Mucosa of rectum (tissue), 2 donors: ENCODE measurements around the gene HSDL1.

Experiments
- H3K27ac ChIP-seq, 2 donors: one replicate each; pipeline ENCODE4 v1.7.0; 2013; ENCODE audit warnings: inconsistent platforms in 2 of 2, low read depth in 2 of 2, low read length in 2 of 2
- H3K27me3 ChIP-seq, 2 donors: one replicate each; pipeline ENCODE4 v1.7.0; 2013; ENCODE audit warnings: low read length in 2 of 2; ENCODE audit not compliant: control insufficient read depth in 2 of 2, insufficient read depth in 2 of 2
- H3K36me3 ChIP-seq, 2 donors: one replicate each; pipeline ENCODE4 v1.7.0; 2013; ENCODE audit warnings: low read length in 2 of 2; ENCODE audit not compliant: control insufficient read depth in 2 of 2, insufficient read depth in 2 of 2
- H3K4me1 ChIP-seq, 2 donors: one replicate each; pipeline ENCODE4 v1.7.0; 2013; ENCODE audit warnings: low read length in 2 of 2, mild to moderate bottlenecking in 1 of 2; ENCODE audit not compliant: control insufficient read depth in 2 of 2, insufficient read depth in 2 of 2
- H3K4me3 ChIP-seq, 2 donors: one replicate each; pipeline ENCODE4 v1.7.0; 2013; ENCODE audit warnings: low read length in 2 of 2
- H3K9ac ChIP-seq, 2 donors: one replicate each; pipeline ENCODE4 v1.7.0; 2013; ENCODE audit warnings: low read length in 2 of 2, low read depth in 1 of 2, mild to moderate bottlenecking in 1 of 2
- H3K9me3 ChIP-seq, 2 donors: one replicate each; pipeline ENCODE4 v1.7.0; 2013; ENCODE audit warnings: low read length in 2 of 2; ENCODE audit not compliant: control insufficient read depth in 2 of 2
- donor health status: healthy.
- donor health status: Normal muscosa, but diverticular disease.

HSDL1 gene

GRCh38 chr16:84182680-84183571 lies 37.9 kb upstream of the HSDL1 start:
- H3K9me3 ChIP-seq = no peaks in the 10 kb centered on the region
- H3K27me3 ChIP-seq = no peaks in the 10 kb centered on the region
- H3K36me3 ChIP-seq = peaks cover 37 to 46% of the 10 kb centered on the region in 2 donors
- H3K4me1 ChIP-seq = peaks cover 6% of the 10 kb centered on the region in 2 donors
- no peak overlapping the region for H3K4me3 ChIP-seq
- no peak overlapping the region for H3K9ac ChIP-seq
- H3K27ac ChIP-seq = no peak overlapping the region

- H3K27me3 ChIP-seq = no peaks in the 10 kb centered on the region
- H3K9me3 ChIP-seq = no peaks in the 10 kb centered on the region
- no peak overlapping the region for H3K4me3 ChIP-seq
- peaks cover 9 to 10% of the 10 kb centered on the region in 2 donors for H3K4me1 ChIP-seq
- no peak overlapping the region for H3K27ac ChIP-seq
- H3K9ac ChIP-seq = no peak overlapping the region
- peaks cover 37 to 46% of the 10 kb centered on the region in 2 donors for H3K36me3 ChIP-seq
These were observed 37.1 kb upstream of the HSDL1 start for GRCh38 chr16:84182104-84182503.

- Histone ChIP-seq H3K27ac (no peak overlapping the region), H3K36me3 (peaks cover 37 to 46% of the 10 kb centered on the region in 2 donors), H3K4me1 (peaks cover 12 to 18% of the 10 kb centered on the region in 2 donors), H3K9ac (no peak overlapping the region), H3K9me3 (no peaks in the 10 kb centered on the region), H3K4me3 (no peak overlapping the region), H3K27me3 (no peaks in the 10 kb centered on the region)
These were observed 36.4 kb upstream of the HSDL1 start for GRCh38 chr16:84181144-84181915.

- Histone ChIP-seq H3K9ac (no peak overlapping the region), H3K4me1 (peaks cover 13 to 15% of the 10 kb centered on the region in 2 donors), H3K4me3 (no peak overlapping the region), H3K27ac (no peak overlapping the region), H3K9me3 (no peaks in the 10 kb centered on the region), H3K27me3 (no peaks in the 10 kb centered on the region), H3K36me3 (peaks cover 37 to 46% of the 10 kb centered on the region in 2 donors)
These were observed 35.7 kb upstream of the HSDL1 start for GRCh38 chr16:84180519-84181140.

- peaks cover 37 to 46% of the 10 kb centered on the region in 2 donors for H3K36me3 ChIP-seq
- peaks cover 13 to 20% of the 10 kb centered on the region in 2 donors for H3K4me1 ChIP-seq
These were observed 34.8 kb upstream of the HSDL1 start for GRCh38 chr16:84179612-84180320.

GRCh38 chr16:84178892-84179611 lies 34.1 kb upstream of the HSDL1 start:
- H3K27ac ChIP-seq = no peak overlapping the region
- H3K9ac ChIP-seq = no peak overlapping the region

More at GRCh38 chr16:84179612-84180320, 34.8 kb upstream of the HSDL1 start:
- Histone ChIP-seq H3K27ac (no peak overlapping the region), H3K9me3 (no peaks in the 10 kb centered on the region), H3K4me3 (no peak overlapping the region), H3K9ac (no peak overlapping the region), H3K27me3 (no peaks in the 10 kb centered on the region)

GRCh38 chr16:84178146-84178765 lies 33.3 kb upstream of the HSDL1 start:
- H3K9me3 ChIP-seq = no peaks in the 10 kb centered on the region
- no peak overlapping the region for H3K4me3 ChIP-seq
- peaks cover 34 to 37% of the 10 kb centered on the region in 2 donors for H3K36me3 ChIP-seq
- no peak overlapping the region for H3K9ac ChIP-seq
- no peaks in the 10 kb centered on the region for H3K27me3 ChIP-seq
- H3K27ac ChIP-seq = no peak overlapping the region
- peaks cover 13 to 20% of the 10 kb centered on the region in 2 donors for H3K4me1 ChIP-seq

More at GRCh38 chr16:84178892-84179611, 34.1 kb upstream of the HSDL1 start:
- no peaks in the 10 kb centered on the region for H3K27me3 ChIP-seq
- H3K4me1 ChIP-seq = peaks cover 13 to 20% of the 10 kb centered on the region in 2 donors
- no peak overlapping the region for H3K4me3 ChIP-seq
- peaks cover 37 to 41% of the 10 kb centered on the region in 2 donors for H3K36me3 ChIP-seq
- H3K9me3 ChIP-seq = no peaks in the 10 kb centered on the region

- Histone ChIP-seq H3K27ac (peak overlapping the region in 1 of 2 donors; percentile 28), H3K9me3 (no peaks in the 10 kb centered on the region), H3K36me3 (peaks cover 28 to 32% of the 10 kb centered on the region in 2 donors), H3K4me1 (peaks cover 13 to 20% of the 10 kb centered on the region in 2 donors), H3K27me3 (peaks cover 0 to 2% of the 10 kb centered on the region in 2 donors), H3K9ac (no peak overlapping the region), H3K4me3 (no peak overlapping the region)
These were observed 32.7 kb upstream of the HSDL1 start for GRCh38 chr16:84177741-84178073.
